ENCODE data around the gene LDB3.
A peak's percentile ranks its signal among the peaks of the same experiment; 100 is the strongest.

The LDB3 gene

DNA sequence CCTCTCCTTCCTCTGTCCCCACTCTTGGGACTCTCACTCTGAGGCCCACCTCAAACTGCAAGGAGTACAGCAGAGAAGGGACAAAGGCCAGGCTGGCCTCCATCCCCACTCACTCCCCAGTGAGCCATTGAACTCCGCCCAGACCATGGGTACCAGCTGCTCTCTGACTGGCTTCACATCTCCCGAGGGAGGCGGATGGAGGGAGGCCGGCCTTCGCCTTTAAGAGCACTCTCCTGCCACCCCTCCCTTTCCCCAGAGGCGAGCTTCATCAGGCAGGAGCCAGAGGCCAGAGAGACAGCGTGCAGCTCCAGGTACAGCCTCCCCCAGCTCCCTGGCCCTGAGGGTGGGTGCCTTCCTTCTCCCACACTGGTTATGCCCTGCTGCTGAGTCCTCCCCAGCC lies 1.8 kb upstream of the LDB3 start:
- no peak for FAIRE-seq

DNA sequence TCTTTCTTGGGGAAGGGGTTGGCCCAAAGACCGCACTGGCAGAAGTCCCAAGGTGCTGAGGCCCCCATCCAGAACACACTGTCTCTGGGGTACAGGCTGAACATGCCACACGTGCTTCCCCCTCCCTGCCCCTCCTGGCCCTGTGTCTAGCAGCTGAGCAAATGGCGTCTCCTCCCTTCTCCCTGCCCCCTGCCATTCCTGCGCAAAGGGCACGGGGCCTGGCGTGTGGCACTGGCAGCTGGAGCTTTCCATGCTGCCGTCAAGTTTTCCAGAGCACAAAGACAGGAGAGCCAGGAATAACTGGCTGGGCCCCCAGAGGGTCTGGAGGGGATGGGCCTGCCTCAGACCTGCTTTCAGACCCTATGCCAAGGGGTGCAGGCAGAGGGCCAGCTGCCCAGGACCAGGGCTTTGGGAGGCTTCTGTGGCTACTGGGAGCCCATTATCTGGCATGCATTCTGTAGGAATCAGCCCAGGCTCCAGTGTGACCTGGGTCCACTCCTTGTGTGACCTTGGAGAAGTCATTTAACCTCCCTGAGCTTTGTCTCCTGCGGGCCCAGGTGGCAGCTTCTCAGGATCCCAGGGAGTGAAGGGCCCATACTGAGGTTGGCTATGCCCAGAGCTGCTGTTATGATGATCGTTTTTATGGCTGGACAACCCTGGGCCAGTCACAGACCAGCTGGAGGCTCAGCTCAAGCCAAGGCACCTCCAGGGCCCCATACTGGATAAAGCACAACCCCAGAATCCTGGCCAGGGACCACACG lies 710 bp upstream of the LDB3 start:
- FAIRE-seq: no peak

DNA sequence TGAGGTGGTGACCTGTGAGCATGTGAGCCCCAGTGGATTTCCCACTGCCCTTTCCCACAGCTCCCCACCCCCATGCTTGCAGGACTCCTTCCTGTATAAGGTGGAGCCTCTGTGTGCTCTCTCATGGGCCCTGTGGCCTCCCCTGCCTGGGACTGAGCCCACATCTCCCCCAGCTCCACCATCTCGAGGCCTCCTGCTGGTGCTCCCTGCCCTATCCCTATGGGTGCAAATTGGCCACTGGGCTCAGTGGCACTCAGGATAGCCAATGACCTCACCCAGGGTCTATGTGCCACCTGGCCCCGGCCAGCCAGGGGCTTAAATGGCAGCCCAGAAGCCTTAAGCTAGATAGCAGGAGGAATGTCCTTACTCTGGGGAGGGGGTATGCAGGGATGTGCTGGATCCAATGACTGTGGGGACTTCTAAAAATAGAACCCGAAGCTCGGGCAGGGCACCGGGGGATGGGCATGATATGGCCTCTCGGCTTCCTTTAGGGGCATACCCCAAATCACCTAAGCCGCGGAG lies 2.0 kb downstream of the LDB3 start:
- no peak for FAIRE-seq

DNA sequence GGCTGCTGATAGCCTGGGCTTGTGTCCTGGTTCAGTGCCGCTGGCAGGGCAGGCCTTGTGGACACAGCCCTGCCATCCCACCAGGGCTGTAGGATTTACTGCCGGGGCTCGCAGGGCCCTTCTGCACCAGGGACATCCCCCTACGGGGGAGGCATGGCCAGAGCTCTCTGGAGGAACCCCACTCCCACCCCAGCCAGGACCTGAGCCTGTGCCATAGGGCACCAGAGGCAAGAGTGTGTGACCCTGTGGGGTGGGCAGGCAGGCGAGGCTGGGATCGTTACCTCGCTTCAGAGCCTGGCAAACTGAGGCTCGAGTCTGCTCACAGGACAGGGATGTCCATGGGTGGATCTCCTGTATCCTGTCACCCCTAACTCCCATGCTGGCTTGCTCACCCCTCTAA lies 2.6 kb downstream of the LDB3 start:
- FAIRE-seq: no peak

DNA sequence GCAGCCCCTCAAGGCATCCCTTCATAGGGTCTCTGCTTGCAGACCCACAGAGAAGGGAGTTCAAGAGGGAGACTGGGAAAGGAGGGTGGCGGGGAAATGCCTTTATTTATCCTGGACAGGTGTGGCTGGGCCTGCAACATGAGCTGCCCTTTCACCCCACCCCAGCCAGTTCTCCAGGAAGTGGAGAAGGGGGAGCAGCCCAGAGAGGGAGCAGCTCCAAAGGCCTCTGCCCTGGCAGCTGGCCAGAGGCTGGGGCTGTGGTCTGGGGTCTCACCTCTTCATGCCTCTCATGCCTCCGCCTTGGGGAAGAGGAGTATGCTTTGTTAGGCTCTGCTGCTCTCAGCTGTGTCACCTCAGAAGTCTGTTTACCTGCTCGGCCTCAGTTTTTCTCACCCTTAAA lies 3.1 kb downstream of the LDB3 start:
- FAIRE-seq: no peak

DNA sequence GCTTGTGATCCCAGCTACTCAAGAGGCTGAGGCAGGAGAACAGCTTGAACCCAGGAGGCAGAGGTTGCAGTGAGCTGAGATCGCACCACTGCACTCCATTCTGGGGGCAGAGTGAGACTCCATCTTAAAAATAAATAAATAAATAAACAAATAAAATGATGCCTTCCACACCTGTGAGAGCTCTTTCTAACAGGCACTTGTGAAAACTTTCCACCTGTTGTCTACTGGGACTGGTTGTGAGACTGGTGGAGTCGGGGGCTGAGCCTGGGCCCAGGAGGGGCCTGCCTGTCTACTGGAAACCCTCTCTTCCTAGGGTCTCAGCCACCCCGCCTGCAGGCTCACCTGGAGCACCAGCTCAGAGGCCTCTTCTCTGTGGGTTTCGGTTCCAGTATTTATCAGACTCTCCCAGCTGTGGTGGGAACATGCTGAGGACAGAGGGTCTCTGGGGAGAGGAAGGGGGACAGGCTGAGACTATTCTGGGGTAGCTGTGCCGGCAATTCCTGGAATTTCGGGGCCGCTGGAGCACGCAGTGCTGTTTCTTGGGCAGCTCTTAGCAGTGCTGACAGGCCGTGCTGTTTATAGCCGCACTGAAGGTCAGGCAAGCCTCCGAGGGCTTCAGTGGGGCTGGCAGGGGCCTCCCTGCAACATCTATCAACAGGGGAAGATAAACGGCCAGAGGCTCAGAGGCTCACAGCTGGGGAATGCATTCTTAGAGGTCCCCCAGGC lies 3.8 kb downstream of the LDB3 start:
- no peak for FAIRE-seq

DNA sequence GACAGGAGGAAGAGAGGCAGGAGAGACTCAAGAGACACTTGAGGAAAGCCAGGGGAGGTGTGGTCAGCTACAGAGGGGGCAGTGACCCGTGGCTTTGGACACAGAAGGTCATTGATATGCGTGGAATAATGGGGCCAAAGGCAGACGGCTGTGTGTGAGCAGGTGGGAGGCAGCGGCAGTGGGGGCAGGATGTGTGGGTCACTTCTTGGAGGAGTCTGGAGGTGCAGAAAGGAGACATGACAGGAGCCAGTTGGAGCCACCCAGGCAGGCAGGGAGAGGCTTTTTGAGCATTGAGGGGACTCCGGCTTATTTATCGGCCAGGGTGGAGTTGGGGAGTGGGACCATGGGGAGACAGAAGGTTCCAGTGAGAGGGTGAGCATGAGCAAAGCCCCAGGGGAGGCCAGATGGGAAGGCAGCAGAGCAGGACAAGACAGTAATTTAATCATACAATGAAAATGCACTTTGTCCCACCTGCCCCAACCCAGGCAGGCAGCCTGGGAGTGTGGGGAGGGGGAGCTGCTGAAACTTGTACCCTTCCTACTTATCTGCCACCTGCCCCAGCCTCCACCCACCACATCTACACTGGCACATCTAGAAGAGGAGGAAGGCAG lies 5.0 kb downstream of the LDB3 start:
- no peak for FAIRE-seq

DNA sequence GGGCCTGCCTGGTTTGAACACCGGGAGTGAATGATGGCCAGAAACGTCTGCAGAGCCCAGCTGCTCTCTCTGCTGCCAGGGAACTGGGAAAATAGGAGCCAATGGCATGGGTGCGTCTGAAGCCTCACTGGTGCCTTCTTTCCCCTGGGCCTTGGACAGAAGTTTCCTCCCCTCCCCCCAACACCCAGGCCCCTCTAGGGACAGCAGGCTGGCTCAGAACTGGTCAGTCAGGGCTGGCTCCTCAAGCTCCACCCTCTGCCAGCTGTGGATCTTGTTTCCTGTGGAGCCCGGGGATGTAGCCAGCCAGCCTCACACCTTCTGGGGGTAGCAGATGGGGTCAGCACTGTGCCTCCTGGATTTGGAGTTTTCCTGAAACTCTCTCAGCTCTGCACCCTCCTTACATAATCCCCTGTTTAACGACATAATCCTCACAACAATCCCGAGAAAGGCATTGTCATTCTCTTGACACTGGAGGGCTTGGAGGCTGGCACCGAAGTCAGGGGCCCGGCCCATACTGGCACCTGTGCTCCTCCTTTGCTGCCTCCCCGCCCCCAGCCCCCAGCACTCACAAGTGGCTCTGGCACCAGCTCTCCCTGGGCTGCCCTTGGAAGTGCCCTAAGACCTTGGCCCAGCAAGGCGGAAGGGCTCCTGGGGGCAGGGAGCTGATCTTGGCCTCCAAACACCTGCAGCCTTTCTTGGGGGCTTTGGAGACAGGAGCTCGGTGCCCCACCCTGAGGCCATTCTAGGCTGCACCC lies 5.7 kb downstream of the LDB3 start:
- no peak for FAIRE-seq

DNA sequence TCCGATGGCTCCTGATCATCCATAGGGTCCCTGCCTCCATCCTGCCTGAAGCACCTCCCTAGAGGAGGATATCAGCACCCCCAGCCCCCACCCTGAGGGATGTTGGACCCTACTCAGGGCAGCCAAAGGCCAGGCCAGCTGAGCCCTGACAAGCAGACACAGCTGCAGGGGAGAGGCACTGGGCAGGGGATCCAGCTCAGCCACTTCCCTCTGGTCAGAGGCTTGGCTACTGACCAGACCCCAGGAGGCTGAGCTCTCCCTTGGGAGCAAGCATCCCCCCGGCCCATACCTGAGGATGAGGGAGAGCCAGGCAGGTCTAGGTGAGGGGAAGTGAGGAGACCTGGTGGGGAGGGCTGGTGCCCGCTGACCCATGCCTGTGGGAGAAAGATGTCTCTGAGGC lies 6.6 kb downstream of the LDB3 start:
- FAIRE-seq: no peak

DNA sequence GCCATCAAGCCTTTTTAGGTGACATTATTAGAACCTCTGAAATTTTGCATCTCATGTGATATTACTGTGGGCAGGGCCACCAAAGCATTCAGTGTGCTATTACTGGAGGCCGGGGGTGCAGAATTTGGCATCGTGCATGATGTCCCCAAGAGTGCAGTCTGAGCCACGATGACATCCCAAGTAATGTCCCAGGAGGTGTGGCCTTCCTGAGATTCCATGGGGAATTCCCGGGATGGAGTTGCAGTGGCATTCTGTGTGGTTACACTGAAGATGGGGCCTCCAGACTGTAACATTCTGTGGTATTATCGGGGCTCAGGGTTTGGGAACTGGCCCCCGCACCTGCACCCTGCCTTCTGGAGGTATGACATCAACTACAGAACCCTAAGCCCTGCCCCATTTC lies 9.1 kb downstream of the LDB3 start:
- no peak for FAIRE-seq

DNA sequence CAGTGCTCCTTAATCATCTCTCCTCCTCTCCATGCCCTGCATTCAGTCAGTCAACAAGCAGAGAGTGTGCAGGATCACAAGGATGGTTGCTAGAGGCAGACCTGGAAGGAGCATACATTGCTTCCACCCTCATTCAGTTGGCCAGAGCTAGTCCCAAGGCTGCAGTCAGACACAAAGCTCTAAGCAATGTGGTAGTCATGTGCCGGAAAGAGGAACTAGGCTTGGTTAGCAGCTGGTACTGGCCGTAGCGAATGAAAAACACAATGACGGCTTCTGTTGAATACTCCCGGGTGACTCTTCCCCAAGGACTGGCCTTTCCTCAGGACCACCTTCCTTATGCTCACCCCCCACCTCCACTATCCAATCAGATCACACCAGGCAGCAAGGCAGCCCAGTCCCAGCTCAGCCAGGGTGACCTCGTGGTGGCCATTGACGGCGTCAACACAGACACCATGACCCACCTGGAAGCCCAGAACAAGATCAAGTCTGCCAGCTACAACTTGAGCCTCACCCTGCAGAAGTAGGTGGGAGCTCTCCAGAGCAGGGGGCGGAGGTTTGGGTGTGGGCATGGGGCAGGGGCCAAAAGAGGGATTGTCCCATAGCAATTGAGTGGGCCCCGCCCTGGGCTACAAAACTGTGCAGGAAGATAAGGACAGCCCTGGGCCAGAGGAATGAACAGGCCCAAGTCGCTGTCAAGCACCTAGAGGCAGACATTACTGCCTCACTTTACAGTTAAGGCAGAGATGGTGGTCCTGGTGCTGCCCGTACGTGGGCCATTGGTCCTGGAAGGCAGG lies 10.9 kb downstream of the LDB3 start:
- FAIRE-seq: no peak

DNA sequence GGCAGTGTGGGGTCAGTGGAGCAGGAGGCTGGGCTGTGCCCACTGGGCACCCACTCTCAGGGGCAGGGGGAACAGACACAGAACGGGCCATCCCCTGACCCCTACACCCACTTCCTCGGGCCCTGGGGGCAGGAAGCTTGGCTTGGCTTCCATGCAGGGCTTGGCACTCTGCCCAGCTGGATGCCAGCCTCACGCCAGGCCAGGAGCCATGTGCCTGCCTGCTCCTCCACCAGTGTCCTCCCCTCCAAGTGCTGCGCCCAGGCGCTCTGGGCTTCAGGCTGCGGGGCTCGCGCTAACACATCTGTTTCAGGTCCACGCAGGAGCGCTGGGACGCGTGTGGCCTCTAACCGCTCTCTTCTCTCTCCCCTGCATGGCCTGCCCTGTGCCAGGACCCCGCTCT lies 12.7 kb downstream of the LDB3 start:
- no peak for FAIRE-seq

DNA sequence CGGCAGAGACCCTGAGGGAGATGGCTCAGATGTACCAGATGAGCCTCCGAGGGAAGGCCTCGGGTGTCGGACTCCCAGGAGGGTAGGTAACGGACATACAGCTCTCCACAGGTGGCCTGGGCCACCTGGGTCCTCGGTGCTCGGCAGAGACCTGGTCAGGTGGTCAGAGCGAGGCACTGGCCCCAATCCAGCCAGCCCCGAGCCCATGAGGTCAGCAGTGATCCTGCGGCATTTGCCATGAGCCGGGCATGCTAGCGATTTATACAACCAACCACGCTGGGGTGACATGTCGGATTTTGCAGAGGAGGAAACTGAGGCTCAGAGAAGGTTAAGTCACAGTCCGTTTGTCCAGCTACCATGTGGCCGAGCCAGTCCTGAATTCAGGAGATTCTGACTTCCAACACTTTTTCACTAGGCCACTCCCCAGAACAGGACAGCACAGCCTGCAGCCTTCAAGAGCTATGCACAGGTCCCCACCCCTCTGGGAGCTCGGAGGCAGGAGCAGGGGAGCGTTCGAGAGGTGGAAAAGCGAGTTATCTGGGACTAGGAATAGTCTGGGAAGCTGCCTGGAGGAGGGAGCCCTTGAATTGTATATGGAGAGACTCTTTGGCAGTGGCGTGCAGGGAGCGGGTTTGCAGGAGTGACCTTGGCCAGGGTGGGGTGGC lies 13.5 kb downstream of the LDB3 start:
- no peak for FAIRE-seq

DNA sequence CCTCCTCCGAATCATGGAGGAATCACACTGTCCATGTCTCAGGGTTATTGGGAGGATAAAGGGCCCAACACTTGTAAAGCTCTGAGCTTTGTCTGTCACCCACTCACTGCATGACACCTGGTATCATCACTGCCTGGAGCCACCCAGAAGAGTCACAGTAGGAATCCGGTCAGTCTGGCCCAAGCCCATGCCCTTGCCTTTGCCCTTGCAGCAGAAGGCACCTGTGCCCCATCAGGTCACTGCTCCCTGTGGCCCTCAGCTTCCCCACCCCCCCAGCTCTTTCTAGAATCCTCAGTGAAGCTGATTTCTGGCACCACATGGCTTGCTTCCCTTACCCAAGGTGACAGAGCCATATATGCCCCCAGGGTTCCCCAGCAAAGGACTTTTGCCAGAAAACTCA lies 14.4 kb downstream of the LDB3 start:
- FAIRE-seq: no peak

DNA sequence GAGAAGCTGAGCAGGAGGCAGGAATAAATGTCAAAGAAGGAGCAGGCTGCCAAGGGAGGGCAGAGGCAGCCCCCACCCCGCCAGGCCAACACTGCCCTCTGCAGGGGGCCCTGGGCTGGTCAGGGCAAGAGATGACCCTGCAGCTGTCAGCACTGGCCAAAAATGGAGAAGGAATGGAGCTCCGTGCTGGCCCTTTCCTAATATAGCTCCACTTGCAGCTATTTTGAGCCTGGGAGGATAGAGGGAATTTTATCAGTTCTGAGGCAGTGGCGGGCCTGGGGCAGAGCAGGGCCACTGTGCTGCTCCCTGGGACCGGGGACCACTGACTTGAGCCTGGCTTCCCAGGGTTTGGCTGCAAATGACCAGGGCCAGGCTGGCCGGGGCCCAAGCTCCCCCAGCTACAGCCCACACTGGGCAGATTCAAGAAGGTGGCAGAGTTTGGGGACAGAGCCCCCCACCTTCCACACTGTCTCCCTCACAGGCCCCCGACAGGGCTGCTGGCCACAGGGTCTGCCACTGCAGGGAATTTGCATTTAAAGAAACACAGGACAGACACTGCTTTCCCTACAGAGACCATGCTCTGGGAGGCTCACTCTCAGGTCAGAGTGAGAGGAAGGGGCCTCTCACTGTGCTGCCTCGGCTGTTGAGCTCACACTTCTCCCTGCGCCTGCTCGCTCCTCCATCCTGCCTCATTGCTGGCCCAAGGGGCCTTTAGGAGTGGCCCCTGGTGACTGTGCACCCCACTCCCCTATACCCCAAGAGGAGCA lies 16.2 kb downstream of the LDB3 start:
- no peak for FAIRE-seq

DNA sequence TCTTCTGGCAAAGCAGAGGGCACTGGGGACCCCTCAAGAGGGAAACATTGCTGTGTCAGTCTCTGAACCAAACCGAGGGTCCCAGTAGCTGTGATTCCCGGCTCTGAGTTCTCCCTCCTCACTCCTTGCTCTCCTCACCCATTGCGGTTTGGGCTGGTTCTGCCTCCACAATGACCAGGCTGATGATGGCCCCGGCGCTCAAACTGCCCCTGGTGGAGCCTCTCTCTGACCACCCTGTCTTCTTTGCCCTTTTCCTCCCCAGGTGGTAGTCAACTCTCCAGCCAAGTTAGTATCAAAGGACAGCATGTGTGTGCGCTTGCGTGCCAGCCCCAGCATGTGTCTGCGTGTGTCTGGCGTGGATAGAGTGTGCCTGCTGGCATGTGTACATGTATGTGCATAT lies 17.1 kb downstream of the LDB3 start:
- FAIRE-seq: no peak

DNA sequence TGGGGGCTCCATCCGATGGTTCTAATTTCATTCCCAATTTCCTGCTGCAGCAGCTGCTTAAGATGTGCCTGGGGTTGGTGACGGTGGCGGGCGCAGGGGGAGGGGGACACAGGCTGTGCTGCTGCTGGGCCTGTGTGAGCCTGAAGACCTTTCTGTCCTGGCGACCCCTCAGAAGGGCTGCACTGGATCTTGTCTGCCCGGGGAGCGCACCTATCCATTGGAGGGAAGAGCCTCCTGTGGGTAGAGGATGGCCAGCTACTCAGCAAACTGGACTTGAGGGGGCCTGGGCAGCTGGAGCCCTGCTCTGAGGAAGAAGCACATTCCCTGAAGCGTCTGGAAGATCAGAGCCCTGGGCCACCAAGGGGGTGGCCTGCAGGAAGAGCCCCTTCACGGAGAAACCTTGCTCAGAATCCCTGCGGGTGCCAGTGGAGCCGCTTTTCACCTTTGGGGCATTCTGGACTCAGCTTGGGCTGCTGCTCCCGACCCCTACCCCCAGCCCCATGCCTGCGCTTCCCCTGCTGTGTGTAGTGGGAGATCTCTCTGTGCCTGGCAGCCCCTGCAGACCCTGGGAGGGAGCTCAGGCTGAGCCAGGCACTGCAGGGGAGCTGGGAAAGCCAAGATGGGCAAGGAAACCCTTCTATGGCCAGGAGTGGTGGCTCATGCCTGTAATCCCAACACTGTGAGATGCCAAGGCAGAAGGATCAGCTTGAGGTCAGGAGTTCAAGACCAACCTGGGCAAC lies 17.8 kb downstream of the LDB3 start:
- no peak for FAIRE-seq

DNA sequence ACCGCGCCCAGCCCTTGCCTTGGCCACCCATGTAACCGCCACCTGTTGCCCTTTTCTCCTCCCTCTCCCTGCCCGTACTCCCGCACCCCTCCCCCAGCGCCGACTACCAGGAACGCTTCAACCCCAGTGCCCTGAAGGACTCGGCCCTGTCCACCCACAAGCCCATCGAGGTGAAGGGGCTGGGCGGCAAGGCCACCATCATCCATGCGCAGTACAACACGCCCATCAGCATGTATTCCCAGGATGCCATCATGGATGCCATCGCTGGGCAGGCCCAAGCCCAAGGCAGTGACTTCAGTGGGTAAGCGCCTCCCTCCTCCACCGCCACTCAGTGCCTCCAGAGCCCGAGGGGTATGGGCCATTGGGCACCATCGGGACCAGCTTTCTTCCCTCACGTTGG lies 18.7 kb downstream of the LDB3 start:
- no peak for FAIRE-seq

DNA sequence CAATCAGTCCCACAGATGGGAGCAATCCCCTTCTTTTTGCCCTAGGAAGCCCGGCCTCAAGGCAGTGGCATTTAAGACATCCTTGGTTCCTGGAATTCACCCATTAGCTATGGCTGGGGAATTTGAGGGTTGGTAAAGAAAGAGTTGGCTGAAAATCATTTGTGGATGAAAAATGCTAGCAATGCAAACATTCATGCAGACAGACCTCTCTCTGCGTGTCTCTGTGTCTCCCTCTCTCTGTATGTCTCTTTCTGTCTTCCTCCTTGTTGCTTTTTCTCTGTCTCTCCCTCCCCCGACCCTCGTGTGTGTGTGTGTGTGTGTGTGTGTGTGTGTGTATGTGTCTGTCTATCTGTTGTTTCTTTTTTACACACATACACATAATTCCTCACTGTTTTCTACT lies 19.4 kb downstream of the LDB3 start:
- FAIRE-seq: no peak

DNA sequence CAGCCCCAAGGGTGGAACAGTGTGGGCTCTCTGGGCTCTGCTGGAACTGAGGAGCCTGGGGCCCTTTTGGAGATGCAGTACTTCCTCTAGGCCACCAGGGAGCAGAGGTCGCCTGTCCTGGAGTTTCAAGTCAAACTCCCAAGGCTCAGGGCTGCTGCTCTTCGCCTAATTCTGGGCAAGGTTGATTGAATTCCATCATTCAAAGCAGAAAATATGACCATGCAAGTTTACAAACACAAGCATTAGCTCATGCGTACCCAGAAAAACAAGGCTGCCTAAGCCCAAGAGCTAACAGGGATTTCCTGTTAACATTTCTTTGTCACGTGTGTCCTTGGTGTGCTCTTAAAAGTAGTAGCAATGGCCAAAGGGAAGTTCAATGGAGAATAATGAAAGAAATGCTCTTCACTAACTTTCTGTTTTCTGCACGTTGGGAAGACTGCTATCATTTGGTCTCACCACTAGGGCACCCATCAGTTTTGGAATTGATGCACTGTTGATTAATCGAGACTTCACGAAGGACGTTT lies 20.1 kb downstream of the LDB3 start:
- peak; percentile 32 for FAIRE-seq
